ENCODE data around the gene TGFB1I1.
A peak's percentile ranks its signal among the peaks of the same experiment; 100 is the strongest.

Gene TGFB1I1

DNA sequence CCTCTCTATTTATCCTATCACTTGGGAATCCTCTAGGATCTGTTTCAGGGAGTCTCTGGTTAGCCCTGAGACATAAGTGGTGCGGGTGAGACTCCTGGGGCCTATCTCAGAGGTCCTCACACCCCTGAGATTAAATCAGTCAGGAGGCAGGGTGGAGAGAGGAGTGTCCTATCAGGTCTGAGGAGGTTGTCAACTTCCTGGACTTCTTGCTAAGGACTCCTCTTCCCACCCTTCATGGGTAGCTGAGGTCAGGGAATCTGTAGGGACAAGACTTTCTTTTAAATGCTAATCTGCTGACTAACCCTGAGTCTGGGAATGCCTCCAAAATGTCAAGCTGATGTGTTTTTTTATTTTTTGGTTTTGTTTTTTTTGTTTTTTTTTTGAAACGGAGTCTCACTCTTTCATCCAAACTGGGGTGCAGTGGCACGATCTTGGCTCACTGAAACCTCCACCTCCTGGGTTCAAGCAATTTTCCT, 19.3 kb upstream of the TGFB1I1 start:
- Histone ChIP-seq H3K4me3 (ENCODE audit: low read depth, low read length) (no peak overlapping the region), H3K9me3 (ENCODE audit: control insufficient read depth, low read length) (no peaks in the 10 kb centered on the region), H3K27me3 (ENCODE audit: control insufficient read depth, insufficient read depth, low read length) (no peaks in the 10 kb centered on the region), H3K4me1 (peaks cover 42% of the 10 kb centered on the region), H2AFZ (no peak overlapping the region), H3K9ac (no peak overlapping the region), H3K27ac (peak overlapping the region; percentile 74), H3K36me3 (ENCODE audit: control insufficient read depth, insufficient read depth, low read length) (no peaks in the 10 kb centered on the region), H3K79me2 (peaks cover 25% of the 10 kb centered on the region), H3K4me2 (ENCODE audit: low read length) (peak overlapping the region; percentile 16)
- TF ChIP-seq, protein P1, sequence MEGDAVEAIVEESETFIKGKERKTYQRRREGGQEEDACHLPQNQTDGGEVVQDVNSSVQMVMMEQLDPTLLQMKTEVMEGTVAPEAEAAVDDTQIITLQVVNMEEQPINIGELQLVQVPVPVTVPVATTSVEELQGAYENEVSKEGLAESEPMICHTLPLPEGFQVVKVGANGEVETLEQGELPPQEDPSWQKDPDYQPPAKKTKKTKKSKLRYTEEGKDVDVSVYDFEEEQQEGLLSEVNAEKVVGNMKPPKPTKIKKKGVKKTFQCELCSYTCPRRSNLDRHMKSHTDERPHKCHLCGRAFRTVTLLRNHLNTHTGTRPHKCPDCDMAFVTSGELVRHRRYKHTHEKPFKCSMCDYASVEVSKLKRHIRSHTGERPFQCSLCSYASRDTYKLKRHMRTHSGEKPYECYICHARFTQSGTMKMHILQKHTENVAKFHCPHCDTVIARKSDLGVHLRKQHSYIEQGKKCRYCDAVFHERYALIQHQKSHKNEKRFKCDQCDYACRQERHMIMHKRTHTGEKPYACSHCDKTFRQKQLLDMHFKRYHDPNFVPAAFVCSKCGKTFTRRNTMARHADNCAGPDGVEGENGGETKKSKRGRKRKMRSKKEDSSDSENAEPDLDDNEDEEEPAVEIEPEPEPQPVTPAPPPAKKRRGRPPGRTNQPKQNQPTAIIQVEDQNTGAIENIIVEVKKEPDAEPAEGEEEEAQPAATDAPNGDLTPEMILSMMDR (IDR thresholded peaks at IDR 0.05): no peak

DNA sequence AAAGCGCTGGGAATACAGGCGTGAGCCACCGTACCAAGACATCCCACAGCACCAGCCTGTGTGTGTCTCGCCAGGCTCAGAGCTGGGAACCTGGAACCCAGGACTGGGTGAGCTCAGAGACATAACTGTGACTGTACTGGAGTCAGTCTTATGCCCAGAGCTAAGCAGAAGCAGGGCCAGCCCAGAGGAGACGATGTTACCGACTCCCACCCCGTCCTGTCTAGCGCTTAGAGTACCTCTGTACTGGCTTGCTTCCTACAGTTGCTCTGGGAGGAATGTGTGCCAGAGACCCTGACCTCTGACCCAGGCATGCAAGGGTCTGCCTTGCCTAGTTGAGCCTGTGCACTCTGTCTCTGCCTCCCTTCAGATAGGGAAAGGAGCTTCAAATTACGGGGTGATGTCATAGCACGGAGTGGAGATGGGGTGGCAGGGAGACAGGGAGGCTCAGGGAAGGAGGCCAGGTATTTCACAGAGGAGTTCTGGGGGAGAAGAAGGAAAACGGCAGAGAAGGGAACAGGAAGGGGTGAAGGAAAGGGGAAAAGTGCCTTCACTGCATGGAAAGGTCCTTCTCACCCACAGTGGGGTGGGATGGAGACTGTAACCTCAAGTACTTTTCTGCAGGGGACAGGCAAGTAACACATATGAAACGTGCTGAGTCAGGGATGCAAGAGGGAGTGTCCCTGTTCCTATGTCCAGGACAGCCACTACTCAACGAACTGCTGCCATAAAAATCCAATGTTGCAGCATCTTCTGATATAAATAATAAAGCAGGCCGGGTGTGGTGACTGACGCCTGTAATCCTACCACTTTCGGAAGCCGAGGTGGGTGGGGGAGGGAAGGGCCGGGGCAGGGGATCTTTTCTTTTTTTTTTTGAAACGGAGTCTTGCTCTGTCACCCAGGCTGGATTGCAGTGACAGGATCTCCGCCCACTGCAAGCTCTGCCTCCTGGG, 18.4 kb upstream of the TGFB1I1 start:
- Histone ChIP-seq H3K79me2 (peaks cover 25% of the 10 kb centered on the region), H3K36me3 (ENCODE audit: control insufficient read depth, insufficient read depth, low read length) (no peaks in the 10 kb centered on the region), H3K27me3 (ENCODE audit: control insufficient read depth, insufficient read depth, low read length) (no peaks in the 10 kb centered on the region), H3K9me3 (ENCODE audit: control insufficient read depth, low read length) (no peaks in the 10 kb centered on the region), H3K4me3 (ENCODE audit: low read depth, low read length) (no peak overlapping the region), H3K4me1 (peaks cover 42% of the 10 kb centered on the region), H2AFZ (peak overlapping the region; percentile 12), H3K4me2 (ENCODE audit: low read length) (peak overlapping the region; percentile 16), H3K9ac (no peak overlapping the region), H3K27ac (peak overlapping the region; percentile 74)
- TF ChIP-seq, protein P1 (IDR thresholded peaks at IDR 0.05): no peak

DNA sequence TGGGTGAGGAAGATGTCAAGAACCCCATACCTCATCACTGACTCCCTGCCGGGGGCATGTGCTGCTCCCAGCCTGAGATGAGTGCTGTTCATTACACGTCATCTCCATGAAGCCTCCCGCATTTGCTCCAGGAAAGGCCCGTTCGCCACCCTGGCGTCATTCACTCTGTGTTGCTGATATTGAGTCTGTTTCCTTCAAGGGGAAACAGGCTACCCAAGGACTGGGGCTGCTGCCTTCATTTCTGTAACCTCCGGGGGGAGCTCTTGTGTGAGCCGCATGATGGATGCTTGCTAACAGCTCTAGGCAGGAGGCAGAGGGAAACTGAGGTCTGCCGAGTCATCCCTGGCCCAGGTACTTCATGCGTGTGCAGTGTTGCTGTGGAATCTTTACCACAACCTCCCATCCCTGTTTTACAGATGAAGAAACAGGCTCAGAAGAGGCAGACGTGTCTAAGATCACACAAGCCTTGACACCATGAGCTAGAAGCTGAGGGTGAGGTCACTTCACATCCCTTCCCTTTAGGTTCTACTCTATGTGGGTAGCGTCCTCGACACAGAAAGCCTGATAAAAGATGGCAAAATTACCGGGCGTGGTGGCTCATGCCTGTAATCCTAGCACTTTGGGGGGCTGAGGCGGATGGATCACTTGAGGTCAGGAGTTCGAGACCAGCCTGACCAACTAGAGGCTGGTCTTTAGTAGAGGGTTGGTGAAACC, 16.2 kb upstream of the TGFB1I1 start:
- H3K27me3 ChIP-seq (ENCODE audit: control insufficient read depth, insufficient read depth, low read length): no peaks in the 10 kb centered on the region
- H3K27ac ChIP-seq: no peak overlapping the region
- no peak overlapping the region for H2AFZ ChIP-seq
- H3K4me3 ChIP-seq (ENCODE audit: low read depth, low read length): no peak overlapping the region
- peaks cover 45% of the 10 kb centered on the region for H3K4me1 ChIP-seq
- H3K4me2 ChIP-seq (ENCODE audit: low read length): peak overlapping the region; percentile 48
- TF ChIP-seq, protein P1 (IDR thresholded peaks at IDR 0.05): peak; percentile 6
- H3K36me3 ChIP-seq (ENCODE audit: control insufficient read depth, insufficient read depth, low read length): no peaks in the 10 kb centered on the region
- peaks cover 25% of the 10 kb centered on the region for H3K79me2 ChIP-seq
- no peaks in the 10 kb centered on the region for H3K9me3 ChIP-seq (ENCODE audit: control insufficient read depth, low read length)
- no peak overlapping the region for H3K9ac ChIP-seq

DNA sequence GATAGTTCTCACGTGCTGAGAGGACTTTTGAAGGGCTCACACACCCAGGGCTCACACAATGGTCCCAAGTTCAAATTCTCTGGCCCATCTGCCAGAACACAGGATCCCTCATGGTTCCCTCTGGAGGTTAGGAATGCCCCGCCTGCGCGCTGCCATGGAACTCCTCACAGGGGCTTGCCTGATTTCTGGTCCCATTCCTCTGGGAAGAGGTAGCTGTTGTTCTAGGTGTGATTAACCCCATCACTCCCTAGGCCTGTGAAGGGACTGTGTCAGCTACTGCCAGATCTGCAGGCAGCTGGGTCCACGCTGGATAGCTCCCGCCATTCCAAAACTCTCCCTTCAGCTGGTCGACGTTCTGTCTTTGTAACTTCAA, 15.0 kb upstream of the TGFB1I1 start:
- peaks cover 25% of the 10 kb centered on the region for H3K79me2 ChIP-seq
- H3K27ac ChIP-seq: no peak overlapping the region
- H3K36me3 ChIP-seq (ENCODE audit: control insufficient read depth, insufficient read depth, low read length): no peaks in the 10 kb centered on the region
- no peaks in the 10 kb centered on the region for H3K27me3 ChIP-seq (ENCODE audit: control insufficient read depth, insufficient read depth, low read length)
- H3K4me1 ChIP-seq: peaks cover 37% of the 10 kb centered on the region
- H3K4me2 ChIP-seq (ENCODE audit: low read length): peak overlapping the region; percentile 62
- TF ChIP-seq, protein P1 (IDR thresholded peaks at IDR 0.05): no peak
- no peak overlapping the region for H2AFZ ChIP-seq
- peak overlapping the region; percentile 88 for H3K4me3 ChIP-seq (ENCODE audit: low read depth, low read length)
- no peaks in the 10 kb centered on the region for H3K9me3 ChIP-seq (ENCODE audit: control insufficient read depth, low read length)
- no peak overlapping the region for H3K9ac ChIP-seq

All from parathyroid adenoma (tissue), 2 donors.